Measurements from ENCODE around the gene TNFRSF1B. TPM values are rescaled to one million over a fixed set of nuclear protein-coding genes. Genes with fewer than 3 reads are reported as not detected.

Gene TNFRSF1B
- total RNA-seq, 1 donor from 2014 or later = 1.3 TPM

DNA sequence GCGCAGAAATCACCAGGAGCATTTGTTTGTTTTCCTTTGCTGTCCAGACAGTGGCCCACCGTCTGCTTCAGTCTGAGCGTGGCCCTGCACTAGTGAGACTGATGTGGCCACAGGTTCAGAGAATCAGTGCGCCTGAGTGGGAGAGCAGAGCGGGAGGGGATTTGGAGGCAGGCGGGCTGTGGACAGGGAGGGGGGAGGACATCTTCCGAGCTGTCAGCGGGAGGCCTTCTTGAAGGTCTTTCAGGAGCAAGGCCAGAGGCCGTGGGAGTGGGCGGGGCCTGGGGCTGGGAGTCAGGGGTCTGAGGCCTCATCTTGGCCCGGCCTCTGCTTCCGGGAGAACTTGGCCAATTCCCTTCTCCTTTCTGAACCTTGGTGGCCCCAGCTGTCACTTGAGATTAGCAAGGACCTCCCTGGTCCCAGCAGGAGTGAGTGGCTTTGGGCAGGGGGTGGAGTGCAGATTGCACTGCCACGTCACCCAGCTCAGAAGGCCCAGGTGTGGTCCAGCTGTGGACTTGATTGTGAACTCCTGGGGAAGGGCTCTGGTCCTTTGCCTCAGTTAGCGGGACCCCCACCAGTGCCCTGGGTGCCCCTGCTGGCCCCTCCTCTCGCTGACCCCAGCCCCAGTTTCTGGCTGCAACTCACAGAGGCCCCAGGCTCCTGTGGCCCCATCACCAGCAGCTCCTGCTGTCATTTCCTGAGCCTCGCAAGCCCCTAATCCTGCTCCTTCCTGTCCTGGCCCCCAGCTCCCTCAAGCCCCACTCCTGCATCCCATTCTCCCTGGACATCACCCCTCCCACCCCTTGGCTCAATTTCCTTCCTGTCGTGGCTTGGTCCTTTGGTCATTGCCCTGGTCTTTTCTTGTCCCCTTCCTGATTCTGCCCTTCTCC lies 8.4 kb downstream of the TNFRSF1B start:
- DNase-seq (ENCODE audit: low read depth) = no peak

DNA sequence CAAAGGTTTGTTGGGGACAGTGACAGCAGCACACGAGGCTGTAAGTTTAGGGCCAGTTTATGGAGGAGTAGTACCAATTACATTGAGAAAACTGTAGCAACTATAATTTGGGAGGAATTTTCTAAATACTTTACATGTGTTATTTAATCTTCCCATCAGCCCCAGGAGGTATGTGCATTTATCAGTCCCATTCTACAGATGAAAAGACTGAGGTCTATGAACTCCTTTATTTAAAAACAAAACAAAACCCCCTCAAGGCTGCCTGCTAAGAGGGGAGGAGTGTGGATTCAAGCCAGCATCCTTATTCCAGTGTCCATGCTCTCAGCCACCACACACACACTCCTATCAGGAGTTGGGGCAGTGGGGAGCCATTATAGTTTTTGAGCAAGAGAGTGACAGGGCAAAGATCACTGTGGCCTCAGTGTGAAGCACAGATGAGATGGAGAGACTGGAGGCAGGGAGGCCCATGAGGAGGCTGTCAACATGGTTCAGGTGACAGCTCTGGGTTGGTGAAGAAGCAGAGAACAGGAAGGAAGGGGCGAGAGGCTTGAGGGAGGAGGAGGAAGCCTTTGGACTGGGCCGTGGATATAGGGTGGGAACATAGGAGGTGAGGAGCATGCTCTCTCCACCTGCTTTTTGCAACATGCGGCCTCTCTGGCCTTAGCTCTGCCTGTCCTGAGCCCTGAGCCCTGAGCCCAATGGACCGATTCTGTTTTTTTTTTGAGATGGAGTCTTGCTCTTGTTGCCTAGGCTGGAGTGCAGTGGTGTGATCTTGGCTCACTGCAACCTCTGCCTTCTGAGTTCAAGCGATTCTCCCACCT lies 9.7 kb downstream of the TNFRSF1B start:
- DNase-seq (ENCODE audit: low read depth) = no peak

GRCh38 chr1:12177156-12177998 lies 10.6 kb downstream of the TNFRSF1B start:
- DNase-seq (ENCODE audit: low read depth) = no peak

DNA sequence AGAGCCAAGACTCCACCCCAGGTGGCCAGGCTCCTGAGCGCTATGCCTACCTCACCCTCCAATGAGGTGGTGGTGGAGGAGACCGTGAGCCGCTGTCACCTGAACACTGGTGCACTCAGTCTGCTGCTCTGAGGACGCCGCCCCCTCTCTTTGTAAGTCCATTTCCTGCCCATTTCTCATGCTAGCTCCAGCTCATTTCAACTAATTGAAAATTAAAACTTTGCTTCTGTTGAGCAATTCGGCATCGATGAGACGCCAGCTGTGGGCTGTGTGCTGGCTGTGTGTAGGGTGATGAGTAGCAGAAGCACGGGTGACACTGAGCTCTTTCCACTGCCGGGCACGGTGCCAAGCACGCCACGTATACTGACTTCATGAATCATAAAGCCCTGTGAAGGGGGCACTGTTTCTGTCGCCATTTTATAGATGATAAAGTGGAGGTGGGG lies 11.2 kb downstream of the TNFRSF1B start:
- DNase-seq (ENCODE audit: low read depth) = peak; percentile 26

- DNase-seq (ENCODE audit: low read depth) = no peak
Observed at GRCh38 chr1:12178511-12178910, 11.7 kb downstream of the TNFRSF1B start.

- no peak for DNase-seq (ENCODE audit: low read depth)
Observed at GRCh38 chr1:12179111-12179519, 12.3 kb downstream of the TNFRSF1B start.

DNA sequence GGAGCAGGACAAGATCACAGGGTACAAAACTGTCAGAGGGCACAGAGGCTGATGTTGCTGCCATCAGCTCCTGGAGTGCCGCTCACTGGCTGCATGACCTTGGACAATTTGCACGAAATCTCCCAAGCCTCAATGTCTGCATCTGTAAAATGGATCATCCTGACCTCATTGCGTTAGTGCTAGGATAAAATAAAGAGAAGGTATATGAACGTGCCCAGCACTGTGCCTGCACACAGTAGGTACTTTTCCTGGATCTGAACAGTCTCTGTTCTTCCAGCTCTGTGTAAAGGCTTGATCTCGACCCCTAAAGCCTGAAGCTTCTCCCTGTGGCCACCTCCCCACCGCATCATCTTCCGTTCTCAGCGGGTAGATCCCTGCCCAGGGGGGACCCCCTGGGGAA lies 12.9 kb downstream of the TNFRSF1B start:
- no peak for DNase-seq (ENCODE audit: low read depth)

GRCh38 chr1:12180315-12180714 lies 13.5 kb downstream of the TNFRSF1B start:
- DNase-seq (ENCODE audit: low read depth) = no peak

GRCh38 chr1:12180903-12181302 lies 14.1 kb downstream of the TNFRSF1B start:
- DNase-seq (ENCODE audit: low read depth) = no peak

DNA sequence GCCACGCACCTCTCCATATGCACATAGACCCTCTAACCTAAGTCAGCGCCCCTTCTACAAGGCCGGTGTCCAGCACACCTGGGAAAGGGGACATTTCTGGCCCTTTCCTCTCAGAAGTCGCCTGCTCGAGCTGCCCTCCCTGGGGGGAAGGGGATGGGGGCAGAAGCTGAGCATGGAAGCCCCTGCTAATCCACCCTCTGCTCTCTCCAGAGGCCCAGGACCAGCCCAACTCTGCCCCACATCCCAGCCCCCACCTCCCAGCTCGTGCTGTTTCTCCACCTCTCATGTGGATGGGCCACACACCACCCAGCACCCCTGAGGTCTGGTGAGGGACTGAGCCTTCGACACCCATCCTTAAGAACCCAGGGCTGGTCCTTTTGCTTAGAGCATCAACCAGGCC lies 14.8 kb downstream of the TNFRSF1B start:
- no peak for DNase-seq (ENCODE audit: low read depth)

DNA sequence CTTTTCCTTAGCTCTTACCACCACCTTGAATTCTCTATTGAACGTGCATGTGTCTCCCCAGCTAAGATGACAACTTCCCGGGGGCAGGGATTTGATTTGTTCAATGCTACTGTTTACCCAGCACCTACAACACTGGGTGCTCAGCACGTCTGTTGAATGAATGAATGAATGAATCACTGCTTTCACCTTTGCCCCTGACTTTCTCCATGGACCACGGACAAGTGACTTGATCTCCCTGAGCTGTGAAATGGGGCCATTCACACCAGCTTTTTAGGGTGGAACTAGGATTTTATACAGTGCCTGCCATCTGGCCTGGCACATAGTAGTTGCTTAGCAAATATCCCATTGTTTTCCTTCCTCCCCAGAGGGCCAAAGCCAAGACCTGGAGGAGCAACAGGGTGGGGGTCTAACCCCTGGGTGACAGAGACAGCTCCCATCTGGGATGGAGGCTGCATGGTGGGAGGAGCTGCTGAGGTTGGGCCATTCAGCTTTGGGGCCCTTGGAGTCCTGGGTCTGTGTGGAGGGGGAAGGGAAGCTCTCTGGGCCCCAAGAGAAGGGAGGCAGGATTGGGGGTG lies 15.7 kb downstream of the TNFRSF1B start:
- DNase-seq (ENCODE audit: low read depth) = no peak

DNA sequence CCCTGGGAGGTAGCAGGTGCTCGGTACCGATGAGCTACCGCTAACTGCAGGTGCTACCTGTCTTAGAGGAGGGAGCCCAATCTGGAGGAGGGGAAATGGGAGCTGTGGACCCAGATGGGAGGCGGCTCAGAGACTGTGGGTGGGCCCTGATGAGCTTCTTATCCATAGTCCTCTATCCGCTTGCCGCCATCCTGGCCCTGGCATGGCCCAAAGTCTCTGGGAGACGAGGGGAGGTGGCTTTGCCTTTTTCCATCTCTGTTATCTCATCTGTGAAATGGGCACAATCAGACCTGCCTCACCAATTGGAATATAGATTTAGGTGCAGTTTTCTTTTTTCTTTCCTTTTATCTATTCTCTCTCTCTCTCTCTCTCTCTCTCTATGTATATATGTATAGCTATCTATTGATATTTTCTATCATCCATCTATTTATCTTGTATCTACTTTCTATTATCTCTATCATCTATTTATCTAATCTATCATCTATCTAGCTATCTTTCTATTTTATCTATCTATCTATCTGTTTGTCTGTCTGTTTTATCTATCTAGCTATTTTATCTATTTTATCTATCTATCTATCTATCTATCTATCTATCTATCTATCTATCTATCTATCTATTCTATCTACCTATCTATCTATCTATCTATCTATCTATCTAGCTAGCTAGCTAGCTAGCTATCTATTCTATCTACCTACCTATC lies 16.5 kb downstream of the TNFRSF1B start:
- DNase-seq (ENCODE audit: low read depth) = no peak

DNA sequence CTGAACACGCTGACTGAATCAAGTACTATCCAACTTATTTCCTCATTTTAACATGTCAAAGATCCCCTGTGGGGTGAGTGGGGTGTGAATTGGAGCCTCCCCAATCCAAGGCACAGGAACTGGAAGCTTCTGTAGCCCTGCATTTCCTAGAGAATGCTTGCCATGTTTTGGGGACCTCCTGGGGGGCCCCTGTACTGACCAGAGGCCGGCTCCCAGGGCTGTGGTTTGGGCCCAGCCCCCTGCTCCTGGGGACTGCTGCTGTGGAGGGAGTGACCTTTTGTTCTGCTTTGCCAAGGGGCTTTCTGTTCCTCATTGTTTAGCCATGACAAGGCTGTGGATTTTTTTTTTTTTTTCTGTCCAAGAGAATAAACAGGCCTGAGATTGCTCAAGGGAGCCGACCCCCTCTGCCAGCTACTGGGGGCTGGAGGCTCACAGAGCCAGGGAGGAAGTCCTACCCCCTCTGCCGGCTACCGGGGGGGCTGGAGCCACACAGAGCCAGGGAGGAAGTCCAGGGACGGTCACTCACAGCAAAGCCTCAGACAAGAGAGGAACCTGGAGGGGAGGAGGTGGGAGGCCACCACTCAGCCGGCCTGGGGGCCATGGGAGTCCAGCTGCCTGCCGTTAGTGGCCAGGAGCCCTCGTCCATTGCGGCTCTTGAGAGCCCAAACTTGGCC lies 17.4 kb downstream of the TNFRSF1B start:
- no peak for DNase-seq (ENCODE audit: low read depth)

DNA sequence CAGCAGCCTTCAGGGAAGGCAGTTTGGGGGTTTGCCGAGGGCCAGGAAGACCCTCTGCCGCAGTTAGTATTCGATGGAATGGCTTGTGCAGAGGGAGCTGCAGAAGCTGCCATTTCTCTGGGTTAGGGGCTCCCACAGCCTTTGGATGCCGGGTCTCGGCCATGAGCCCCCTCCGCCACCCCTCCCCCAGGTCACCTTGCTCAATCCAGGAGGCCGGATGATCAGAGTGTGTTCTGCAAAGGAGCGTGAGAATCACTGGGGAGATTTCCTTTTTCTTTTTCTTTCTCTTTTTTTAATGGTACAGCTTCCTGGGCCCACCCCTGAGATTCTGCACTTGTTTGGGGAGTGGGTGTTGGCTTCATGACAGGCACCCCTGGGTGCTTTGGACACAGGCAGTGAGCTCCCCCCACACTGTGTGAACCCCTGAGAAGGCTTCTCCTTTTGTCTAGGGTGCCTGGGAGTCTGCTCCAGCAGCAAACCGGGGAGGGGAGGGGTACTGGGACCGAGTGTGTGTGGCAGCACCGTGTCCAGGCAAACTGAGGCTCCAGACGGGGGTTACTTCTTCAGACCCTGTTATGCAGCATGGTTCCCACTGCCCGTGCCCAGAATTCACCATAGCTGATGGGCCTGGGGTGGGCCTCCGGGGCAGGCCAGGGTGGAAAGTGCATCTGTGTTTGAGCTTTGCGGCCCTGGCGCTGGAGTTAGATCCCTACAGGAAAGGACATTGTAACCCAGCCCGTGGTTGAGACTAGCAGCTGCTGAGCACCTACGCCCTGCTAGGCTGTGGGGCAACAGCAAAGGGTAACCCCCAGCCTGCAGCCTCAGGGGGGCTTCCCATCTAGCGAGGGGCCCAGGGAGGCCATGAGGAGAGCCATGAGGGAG lies 18.5 kb downstream of the TNFRSF1B start:
- DNase-seq (ENCODE audit: low read depth) = no peak

DNA sequence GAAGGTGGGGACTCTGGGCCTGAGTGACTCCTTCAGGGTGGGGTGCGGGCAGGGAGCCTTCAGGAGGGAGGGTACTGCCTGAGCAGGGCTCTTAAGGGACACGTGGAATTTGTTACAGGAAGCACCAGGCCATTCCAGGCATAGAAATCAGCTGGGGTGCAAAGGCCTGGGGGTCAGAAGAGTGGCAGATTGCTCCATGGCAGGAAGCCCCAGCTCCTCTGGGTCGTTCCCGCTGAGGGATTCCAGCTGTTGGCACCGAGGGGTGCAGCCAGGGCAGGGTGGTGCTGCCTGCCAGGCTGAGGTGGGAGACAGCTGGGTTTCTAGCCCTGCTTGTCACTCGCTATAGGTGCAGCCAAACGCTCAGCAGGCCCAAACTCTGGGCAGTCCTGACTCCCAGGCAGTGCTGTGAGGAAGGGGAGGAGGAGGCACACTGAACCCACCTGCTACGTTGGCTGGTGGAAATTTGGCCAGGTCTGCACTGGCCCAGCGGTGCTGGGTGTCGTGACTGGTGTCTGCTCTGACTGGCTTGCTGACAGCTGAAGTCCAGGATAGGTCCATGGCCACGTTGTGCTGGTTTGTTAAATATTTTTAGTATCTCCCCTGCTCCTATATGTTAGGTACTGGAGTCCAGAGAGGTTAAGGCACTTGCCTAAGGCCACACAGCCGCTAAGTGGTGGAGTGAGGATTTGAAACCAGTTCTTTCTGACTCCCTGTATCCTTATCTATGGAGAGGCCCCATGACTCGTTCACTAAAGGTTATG lies 19.3 kb downstream of the TNFRSF1B start:
- no peak for DNase-seq (ENCODE audit: low read depth)

GRCh38 chr1:12186679-12186985 lies 19.8 kb downstream of the TNFRSF1B start:
- no peak for DNase-seq (ENCODE audit: low read depth)

- no peak for DNase-seq (ENCODE audit: low read depth)
Observed at GRCh38 chr1:12188115-12188514, 21.3 kb downstream of the TNFRSF1B start.

- no peak for DNase-seq (ENCODE audit: low read depth)
Observed at GRCh38 chr1:12188657-12189327, 22.0 kb downstream of the TNFRSF1B start.
